HepG2 (cell line): ENCODE data around the gene SLC22A13. TPM values are rescaled to one million over a fixed set of nuclear protein-coding genes. Genes with fewer than 3 reads are reported as not detected.

Experiments used
- ATAC-seq: fragments of 200-7000 bp; cut with Tn5 transposase; 3 replicates; pipeline ENCODE4 v1.9.1; 2020; ENCODE audit warnings: mild to moderate bottlenecking, moderate library complexity
- BruUV-seq: library from RNA; stranded (reverse); fragments of 400-500 nt; replicated peaks from 2 replicates; lab custom pipeline; 2021; lab: Mats Ljungman, UMichigan
- CTCF ChIA-PET: fragments of 300-600 bp; formaldehyde crosslinking; extraction: SDS; loops from one replicate; lab custom pipeline; 2021; ENCODE audit warnings: low total read pairs, inconsistent platforms, low intra/inter-chr PET ratio; lab: Yijun Ruan, JAX
- POLR2A ChIA-PET: fragments of 350-600 bp; sonication (Branson Sonifier 250); formaldehyde crosslinking; loops from one replicate; lab custom pipeline; 2020; ENCODE audit warnings: antibody characterized with exemption, inconsistent platforms; lab: Yijun Ruan, JAX
- DNase-seq: peaks from one replicate; pipeline ENCODE4 v3.0.0-alpha.2; 2015; ENCODE audit warnings: low spot score
- FAIRE-seq: peaks from 3 replicates; lab custom pipeline; 2011; peaks lifted over from hg19 to GRCh38; lab: Jason Lieb, UNC
- H2AFZ ChIP-seq: one replicate; pipeline ENCODE4 v1.6.1; 2011; ENCODE audit warnings: low read length, inconsistent platforms
- H3K27ac ChIP-seq: fragments of 300-600 bp; 3 replicates; pipeline ENCODE4 v1.8.0; 2011; ENCODE audit warnings: mixed run types, mild to moderate bottlenecking, mixed read lengths, low read length, inconsistent platforms; ENCODE audit not compliant: insufficient read depth; ENCODE audit errors: extremely low read length
- H3K27me3 ChIP-seq, 2 experiments: fragments of 200-600 bp in 1 of 2; 2 replicates in 1 of 2; 3 replicates in 1 of 2; pipeline versions ENCODE4 v1.6.0 to v1.8.0; 2011; ENCODE audit warnings: low read length in 2 of 2, mild to moderate bottlenecking in 2 of 2, moderate library complexity in 2 of 2, inconsistent platforms in 1 of 2; ENCODE audit not compliant: insufficient read depth in 2 of 2, control insufficient read depth in 1 of 2
- H3K36me3 ChIP-seq, 2 experiments: fragments of 200-600 bp in 1 of 2; replicated peaks in 1 of 2; 2 replicates in 1 of 2; 3 replicates in 1 of 2; pipeline versions ENCODE4 v1.5.1 to v1.8.0; 2011; ENCODE audit warnings: low read length in 2 of 2, inconsistent platforms in 1 of 2; ENCODE audit not compliant: insufficient read depth in 2 of 2, control insufficient read depth in 1 of 2
- H3K4me1 ChIP-seq: 2 replicates; pipeline ENCODE4 v1.5.1; 2012; ENCODE audit warnings: low read length, inconsistent platforms; ENCODE audit not compliant: insufficient read depth
- H3K4me2 ChIP-seq: 2 replicates; pipeline ENCODE4 v1.6.0; 2011; ENCODE audit warnings: low read depth, low read length, inconsistent platforms
- H3K4me3 ChIP-seq, 3 experiments: fragments of 200-600 bp in 1 of 3; sonication (generic), shearing (Covaris generic) in 1 of 3; replicated peaks in 1 of 3; 2 replicates each; pipeline ENCODE4 v1.5.1; 2011 to 2016; ENCODE audit warnings: low read length in 3 of 3, inconsistent platforms in 2 of 3, low read depth in 2 of 3, mild to moderate bottlenecking in 2 of 3, control low read depth in 1 of 3, mixed read lengths in 1 of 3; ENCODE audit not compliant: insufficient read depth in 1 of 3
- H3K79me2 ChIP-seq: one replicate; pipeline ENCODE4 v1.6.1; 2011; ENCODE audit warnings: low read length, inconsistent platforms; ENCODE audit not compliant: insufficient read depth
- H3K9ac ChIP-seq: 2 replicates; pipeline ENCODE4 v1.6.0; 2011; ENCODE audit warnings: mild to moderate bottlenecking, low read depth, low read length, inconsistent platforms; ENCODE audit not compliant: insufficient read depth
- H3K9me3 ChIP-seq: 2 replicates; pipeline ENCODE4 v1.5.1; 2012; ENCODE audit warnings: mild to moderate bottlenecking, low read length
- H4K20me1 ChIP-seq: 2 replicates; pipeline ENCODE4 v1.6.0; 2011; ENCODE audit warnings: inconsistent platforms, mild to moderate bottlenecking, low read length, moderate library complexity; ENCODE audit not compliant: insufficient read depth
- CC2D1A ChIP-seq: sonication (generic); formaldehyde crosslinking; IDR thresholded peaks from 2 replicates; pipeline ENCODE4 v1.8.1; 2023; ENCODE audit warnings: mild to moderate bottlenecking, missing genetic modification reagents
- HNF4G ChIP-seq, 2 experiments: sonication (generic) in 1 of 2; formaldehyde crosslinking in 1 of 2; IDR thresholded peaks; 2 replicates each; pipeline versions ENCODE4 v1.4.0 to v1.6.1; 2011 to 2020; ENCODE audit warnings: borderline replicate concordance in 2 of 2, low read depth in 2 of 2, mild to moderate bottlenecking in 2 of 2, low read length in 1 of 2, missing genetic modification reagents in 1 of 2, moderate library complexity in 1 of 2
- KAT2B ChIP-seq: fragments of 150-350 bp; IDR thresholded peaks from 2 replicates; pipeline ENCODE4 v1.6.1; 2014; ENCODE audit warnings: low read depth, low read length, borderline replicate concordance
- MAX ChIP-seq: IDR thresholded peaks from 2 replicates; pipeline ENCODE4 v1.6.1; 2012; ENCODE audit warnings: inconsistent platforms
- MBD4 ChIP-seq: IDR thresholded peaks from 2 replicates; pipeline ENCODE4 v1.6.1; 2012; ENCODE audit warnings: low read length, inconsistent platforms, borderline replicate concordance
- RARG ChIP-seq: sonication (generic); formaldehyde crosslinking; IDR thresholded peaks from 2 replicates; pipeline ENCODE4 v1.4.0; 2020; ENCODE audit warnings: low read depth, mild to moderate bottlenecking, missing genetic modification reagents
- RFX3 ChIP-seq: IDR thresholded peaks from 2 replicates; pipeline ENCODE4 v1.6.1; 2016; ENCODE audit warnings: missing biosample characterization, missing genetic modification reagents
- TEAD2 ChIP-seq: sonication (generic); formaldehyde crosslinking; IDR thresholded peaks from 2 replicates; pipeline ENCODE4 v1.9.0; 2021; ENCODE audit warnings: missing genetic modification reagents
- TGIF2 ChIP-seq: IDR thresholded peaks from 2 replicates; pipeline ENCODE4 v1.6.1; 2016; ENCODE audit warnings: control low read depth, missing compliant biosample characterization
- XBP1 ChIP-seq: sonication (generic); formaldehyde crosslinking; IDR thresholded peaks from 2 replicates; pipeline ENCODE4 v1.5.0; 2020; ENCODE audit warnings: missing genetic modification reagents
- ZBTB3 ChIP-seq: sonication (generic); formaldehyde crosslinking; IDR thresholded peaks from 2 replicates; pipeline ENCODE4 v1.4.0; 2020; ENCODE audit warnings: low read depth, mild to moderate bottlenecking, moderate library complexity, missing genetic modification reagents, borderline replicate concordance
- ZFP1 ChIP-seq: IDR thresholded peaks from 2 replicates; pipeline ENCODE4 v1.6.1; 2016
- ZFP36L1 ChIP-seq: sonication (generic); formaldehyde crosslinking; IDR thresholded peaks from 2 replicates; pipeline ENCODE4 v1.8.0; 2022; ENCODE audit warnings: mild to moderate bottlenecking, missing genetic modification reagents, moderate library complexity
- ZNF20 ChIP-seq: sonication (generic); formaldehyde crosslinking; IDR thresholded peaks from 2 replicates; pipeline ENCODE4 v1.4.0; 2020; ENCODE audit warnings: mild to moderate bottlenecking, moderate library complexity, missing genetic modification reagents
- ZNF34 ChIP-seq: sonication (generic); formaldehyde crosslinking; IDR thresholded peaks from 2 replicates; pipeline ENCODE4 v1.4.0; 2020; ENCODE audit warnings: mild to moderate bottlenecking, missing genetic modification reagents, borderline replicate concordance
- ZNF383 ChIP-seq: sonication (generic); formaldehyde crosslinking; IDR thresholded peaks from 2 replicates; pipeline ENCODE4 v1.4.0; 2020; ENCODE audit warnings: missing genetic modification reagents, mild to moderate bottlenecking, borderline replicate concordance
- ZNF816 ChIP-seq: sonication (generic); formaldehyde crosslinking; IDR thresholded peaks from 2 replicates; pipeline ENCODE4 v1.8.0; 2022; ENCODE audit warnings: missing genetic modification reagents, mild to moderate bottlenecking, borderline replicate concordance
- ZSCAN12 ChIP-seq: sonication (generic); formaldehyde crosslinking; IDR thresholded peaks from 2 replicates; pipeline ENCODE4 v1.9.0; 2021; ENCODE audit warnings: mild to moderate bottlenecking, missing genetic modification reagents
- WGBS: methylation state at CpG from one replicate; pipeline ENCODE4 v1.1.6; 2017; ENCODE audit warnings: low lambda C conversion rate; 5-methylcytosine and 5-hydroxymethylcytosine counted together
- in situ Hi-C: cut with HindIII; loops from 2 replicates; pipeline ENCODE4 v1.10.0; 2017; ENCODE audit warnings: low pct_unique_long_range_greater_than_20kb; ENCODE audit not compliant: extremely low pct_ligation_motif_present
- intact Hi-C: fragments of 100-400 bp; cut with micrococcal nuclease; formaldehyde crosslinking; loops from one replicate; pipeline ENCODE4 v1.10.0; 2022; ENCODE audit not compliant: unreplicated experiment
- polyA plus RNA-seq, 8 experiments: library from polyadenylated mRNA; depleted of rRNA in 3 of 8; stranded (reverse) in 7 of 8; unstranded in 1 of 8; fragments of >200 nt; fragmentation: Illumina TruSeq in 4 of 8; extraction: Trizol in 4 of 8; gene quantifications; 2 replicates each; pipeline versions ENCODE4 v1.2.1 to v1.2.3, GENCODE V29; 2011 to 2016; ENCODE audit warnings: low read depth in 4 of 8, missing spikeins in 1 of 8, mixed read lengths in 1 of 8; ENCODE audit not compliant: insufficient read depth in 1 of 8
- total RNA-seq, 5 experiments: library from RNA; depleted of rRNA; stranded (reverse); fragments of >200 nt; fragmentation: Illumina TruSeq; extraction: Trizol; gene quantifications; 2 replicates each; pipeline ENCODE4 v1.2.3, GENCODE V29; 2016; ENCODE audit warnings: low read depth in 1 of 5
- TF ChIP-seq, protein P1 (sequence below): fragments of 450-650 bp; IDR thresholded peaks from 2 replicates; pipeline ENCODE4 v1.6.1; 2017

SLC22A13 gene
- total and polyA plus RNA-seq, 2 of the 13 experiments (the other 11 are each of a cell fraction or from before 2014, with no cell fraction given) = 0.20 TPM; not detected in 1

- TF ChIP-seq TGIF2 (no peak), ZNF20 (no peak), MBD4 (no peak), ZNF383 (no peak), ZNF816 (CRISPR knock-in tag) (no peak), ZSCAN12 (CRISPR knock-in tag) (no peak), HNF4G (IDR thresholded peaks at IDR 0.05; ENCODE audit: borderline replicate concordance, low read depth, low read length) (no peak), HNF4G (CRISPR knock-in tag; IDR thresholded peaks at IDR 0.05; ENCODE audit: borderline replicate concordance, low read depth) (no peak), ZBTB3 (no peak), ZFP1 (CRISPR knock-in tag) (no peak), MAX (no peak), CC2D1A (no peak), TEAD2 (CRISPR knock-in tag) (no peak), KAT2B (no peak), XBP1 (CRISPR knock-in tag) (no peak), RFX3 (CRISPR knock-in tag) (no peak), ZFP36L1 (CRISPR knock-in tag) (no peak), RARG (CRISPR knock-in tag) (no peak), ZNF34 (CRISPR knock-in tag) (no peak)
- TF ChIP-seq, protein P1, sequence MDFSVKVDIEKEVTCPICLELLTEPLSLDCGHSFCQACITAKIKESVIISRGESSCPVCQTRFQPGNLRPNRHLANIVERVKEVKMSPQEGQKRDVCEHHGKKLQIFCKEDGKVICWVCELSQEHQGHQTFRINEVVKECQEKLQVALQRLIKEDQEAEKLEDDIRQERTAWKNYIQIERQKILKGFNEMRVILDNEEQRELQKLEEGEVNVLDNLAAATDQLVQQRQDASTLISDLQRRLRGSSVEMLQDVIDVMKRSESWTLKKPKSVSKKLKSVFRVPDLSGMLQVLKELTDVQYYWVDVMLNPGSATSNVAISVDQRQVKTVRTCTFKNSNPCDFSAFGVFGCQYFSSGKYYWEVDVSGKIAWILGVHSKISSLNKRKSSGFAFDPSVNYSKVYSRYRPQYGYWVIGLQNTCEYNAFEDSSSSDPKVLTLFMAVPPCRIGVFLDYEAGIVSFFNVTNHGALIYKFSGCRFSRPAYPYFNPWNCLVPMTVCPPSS = no peak
- FAIRE-seq (no peak), DNase-seq (no peak), ATAC-seq (no peak)
- H3K27me3 ChIP-seq = no peaks in the 10 kb centered on the region; a peak in 1 of 5 replicates
- H4K20me1 ChIP-seq = no peaks in the 10 kb centered on the region
- H3K4me3 ChIP-seq = no peak overlapping the region
- H3K27ac ChIP-seq = no peak overlapping the region
- no peaks in the 10 kb centered on the region for H3K79me2 ChIP-seq
- H3K9ac ChIP-seq = no peak overlapping the region
- POLR2A ChIA-PET = no interaction called here
- intact Hi-C loops = no loop called here
- no TSS peak for BruUV-seq
- CTCF ChIA-PET = no interaction called here
- in situ Hi-C loops = no loop called here
- no peak overlapping the region for H2AFZ ChIP-seq
- H3K4me1 ChIP-seq = no peaks in the 10 kb centered on the region
- H3K9me3 ChIP-seq = no peaks in the 10 kb centered on the region
- WGBS = 100% methylated on average over 1 of the region's 1 CpG
- no peak overlapping the region for H3K4me2 ChIP-seq
- H3K36me3 ChIP-seq = peaks cover 5 to 40% of the 10 kb centered on the region in 2 experiments; a peak in 4 of 5 replicates
Observed at GRCh38 chr3:38221005-38221404, 44.6 kb upstream of the SLC22A13 start.
